Activated CD4-positive, alpha-beta T cell treated with anti-CD3 and anti-CD28 coated beads, Interleukin-2, amount 50 U/mL, for 48 hours (primary cell): Measurements from ENCODE around the gene RELL1.
"Not testable (repeated sequence)": the region's sequence is repeated elsewhere in the genome, so short reads cannot be mapped to it uniquely, and the experiment has no call there.

Experiments
- DNase-seq, 2 experiments: peaks; one replicate each; pipeline ENCODE4 v3.0.0-alpha.2; 2020

RELL1 gene

GRCh38 chr4:37690976-37691375 lies 4.8 kb upstream of the RELL1 start:
- DNase-seq = no peak

DNA sequence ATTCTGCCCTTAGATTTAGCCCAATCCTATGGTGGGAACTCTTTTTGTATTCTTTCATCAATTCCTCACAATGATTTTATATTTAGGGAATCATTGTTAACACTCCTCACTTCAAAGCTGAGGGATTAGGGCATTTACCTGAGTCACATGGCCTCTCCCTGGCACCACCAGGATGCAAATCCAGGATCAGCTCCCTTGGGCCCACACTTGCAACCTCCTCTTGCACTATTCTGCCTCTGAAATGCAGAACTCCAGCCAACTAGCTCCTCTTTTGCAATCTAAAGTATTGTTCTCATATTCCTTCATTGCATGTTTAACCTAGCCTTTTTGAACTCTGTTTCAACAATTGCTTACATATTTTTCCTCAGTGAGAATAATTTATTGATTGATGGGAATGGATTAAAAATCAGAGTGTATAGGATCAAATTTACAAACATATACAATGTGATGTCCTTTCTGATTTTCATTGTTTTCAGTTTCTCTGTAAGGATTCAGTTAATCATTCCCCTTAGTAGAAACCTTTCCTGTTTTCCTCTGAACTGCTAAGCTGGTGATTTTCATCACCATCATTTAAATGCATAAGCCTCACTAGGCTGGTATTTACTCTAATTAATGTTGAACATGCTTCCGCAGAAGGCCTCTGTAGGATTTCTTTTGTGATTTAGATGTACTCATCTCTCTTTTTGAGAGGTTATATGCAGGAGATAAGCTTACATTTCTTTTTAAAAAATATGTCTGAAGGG lies 3.3 kb upstream of the RELL1 start:
- DNase-seq = no peak

DNA sequence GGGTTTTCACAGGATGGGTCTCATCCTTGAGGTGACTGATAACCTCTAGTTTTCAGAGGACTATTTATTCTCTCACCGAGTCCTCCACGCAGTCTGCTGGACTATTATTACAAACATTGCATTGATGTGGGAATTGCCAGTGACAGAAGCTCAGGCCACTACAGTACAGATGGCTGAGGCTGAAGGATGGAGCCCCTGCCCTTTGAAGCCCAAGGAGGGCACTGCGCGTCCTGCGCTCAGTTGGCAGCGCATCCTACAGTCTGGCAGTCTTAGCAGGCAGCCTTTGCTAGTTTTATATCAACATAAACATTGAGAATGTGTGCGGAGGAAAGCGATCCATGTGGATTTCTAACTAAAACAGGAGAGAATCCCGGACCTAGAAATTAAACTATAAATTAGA lies 1.5 kb upstream of the RELL1 start:
- DNase-seq = no peak

DNA sequence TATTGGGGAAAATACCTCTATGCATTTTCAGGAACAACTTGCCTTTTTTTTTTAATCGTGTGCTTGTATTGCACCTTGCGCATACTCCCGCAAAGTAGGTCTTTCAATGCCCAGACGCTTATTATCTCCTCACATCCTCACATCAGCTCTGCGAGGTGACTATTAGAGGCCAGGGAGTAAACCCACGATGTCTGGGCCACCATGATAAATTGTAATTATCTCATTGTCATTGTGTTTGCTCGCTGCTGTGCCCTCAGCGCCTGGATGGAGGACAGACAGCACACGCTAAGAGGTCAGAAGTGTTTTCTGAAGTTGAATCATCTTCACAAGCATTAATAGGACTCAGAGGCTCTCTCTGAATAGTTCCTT lies 1.0 kb upstream of the RELL1 start:
- DNase-seq = no peak

GRCh38 chr4:37685823-37686372 lies 278 bp downstream of the RELL1 start:
- DNase-seq = peak; percentile 50 to 54

DNA sequence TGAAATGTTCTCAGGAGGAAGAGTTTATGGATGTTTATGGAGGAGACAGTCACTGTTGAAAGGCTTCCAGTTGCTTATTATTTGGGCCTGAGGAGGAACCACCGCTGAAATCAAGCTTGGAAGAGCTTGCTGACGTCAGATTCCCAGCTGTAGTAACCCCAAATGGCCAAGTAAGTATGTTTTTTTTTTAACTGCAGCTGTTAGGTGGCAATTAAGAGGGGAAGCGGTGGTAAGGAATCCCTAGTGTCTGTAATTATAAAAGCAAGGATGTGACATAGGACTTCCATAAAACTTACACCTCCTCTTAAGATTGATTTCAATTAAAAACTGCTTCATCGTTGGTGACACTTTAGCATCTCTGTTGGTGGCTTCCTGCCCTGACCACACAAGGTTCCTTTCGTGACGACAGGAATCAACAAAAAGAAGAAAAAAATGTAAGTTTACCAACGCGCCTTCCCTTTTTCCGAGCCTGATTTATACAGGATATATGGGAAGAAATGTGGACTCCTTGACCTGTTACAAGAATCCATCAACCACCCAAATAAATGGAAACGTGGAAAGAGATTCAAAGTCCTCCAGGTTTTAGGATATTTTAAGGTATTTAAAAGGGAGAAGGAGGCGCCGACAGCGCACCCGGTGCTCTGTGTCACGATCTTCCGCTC lies 884 bp downstream of the RELL1 start:
- no peak for DNase-seq

DNA sequence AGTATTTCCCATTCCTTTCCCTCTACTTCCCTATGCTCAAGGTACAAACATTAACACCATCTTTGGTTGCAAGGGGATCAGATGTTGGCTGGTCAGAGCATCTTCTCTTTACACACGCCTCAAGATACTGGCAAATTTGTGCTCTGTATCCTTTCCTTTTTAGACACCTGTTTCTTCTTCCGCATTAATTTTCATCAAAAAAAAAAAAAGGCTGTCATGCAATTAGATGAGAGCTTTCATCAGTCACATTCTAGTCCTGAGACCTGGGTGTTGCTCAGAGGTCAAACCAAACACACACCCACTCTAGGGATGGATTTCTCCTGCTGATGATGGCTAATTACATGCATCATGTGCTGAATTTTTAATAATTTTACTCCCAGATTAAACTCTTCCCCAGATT lies 2.0 kb downstream of the RELL1 start:
- no peak for DNase-seq

DNA sequence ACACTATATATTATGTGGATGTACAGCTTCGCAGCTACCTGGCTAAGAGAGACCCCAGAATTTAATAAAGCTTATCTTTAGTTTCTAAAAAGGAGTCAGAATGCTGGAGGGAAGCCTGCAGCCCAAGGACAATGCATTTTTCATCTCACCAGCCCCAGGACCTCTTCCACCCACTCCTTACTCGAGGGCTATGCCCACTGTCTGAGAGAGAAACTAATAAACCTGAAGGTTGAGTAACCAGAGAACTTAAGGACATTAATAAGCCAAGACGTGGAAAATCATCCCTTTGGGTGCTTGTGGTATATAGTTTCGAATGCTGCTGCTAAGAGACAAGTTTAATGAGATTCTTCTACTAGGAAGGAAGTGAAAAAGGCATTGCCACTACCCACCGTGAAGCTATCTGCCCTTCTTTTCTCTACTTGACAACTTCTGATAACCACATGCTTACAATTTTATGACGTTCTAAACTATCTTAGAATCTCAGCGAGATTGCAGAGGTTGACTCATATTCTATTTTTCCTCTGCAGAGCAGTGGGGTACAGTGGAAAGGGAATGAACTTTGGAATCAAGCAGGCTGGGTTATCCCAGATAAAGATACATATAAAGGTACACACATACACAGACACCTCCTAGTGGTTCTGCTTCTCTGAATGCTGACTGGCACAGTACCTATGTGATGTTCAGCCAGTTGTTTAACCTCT lies 3.3 kb downstream of the RELL1 start:
- no peak for DNase-seq

- DNase-seq = no peak
Measured at GRCh38 chr4:37680089-37680488, 6.1 kb downstream of the RELL1 start.

GRCh38 chr4:37679301-37679700 lies 6.9 kb downstream of the RELL1 start:
- no peak for DNase-seq

DNA sequence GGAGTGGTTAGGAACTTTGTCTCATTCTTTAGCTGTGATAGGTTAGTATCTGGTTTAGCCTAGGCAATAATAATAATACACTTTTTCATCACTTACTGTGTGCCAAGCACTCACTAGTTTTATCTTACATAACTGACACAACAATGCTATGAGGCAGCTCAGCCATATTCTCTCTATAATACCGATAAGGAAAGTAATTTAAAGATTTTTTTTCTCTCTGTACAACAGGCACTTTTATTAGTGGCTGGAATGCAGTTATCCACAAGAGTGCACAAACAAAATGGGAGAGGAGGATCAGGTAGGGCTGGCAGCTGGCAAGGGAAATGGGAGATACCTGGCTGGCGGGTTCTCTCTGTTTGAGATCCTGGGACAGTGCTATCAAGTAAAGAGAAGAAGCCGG lies 7.6 kb downstream of the RELL1 start:
- no peak for DNase-seq

GRCh38 chr4:37675587-37676290 lies 10.4 kb downstream of the RELL1 start:
- DNase-seq = no peak

DNA sequence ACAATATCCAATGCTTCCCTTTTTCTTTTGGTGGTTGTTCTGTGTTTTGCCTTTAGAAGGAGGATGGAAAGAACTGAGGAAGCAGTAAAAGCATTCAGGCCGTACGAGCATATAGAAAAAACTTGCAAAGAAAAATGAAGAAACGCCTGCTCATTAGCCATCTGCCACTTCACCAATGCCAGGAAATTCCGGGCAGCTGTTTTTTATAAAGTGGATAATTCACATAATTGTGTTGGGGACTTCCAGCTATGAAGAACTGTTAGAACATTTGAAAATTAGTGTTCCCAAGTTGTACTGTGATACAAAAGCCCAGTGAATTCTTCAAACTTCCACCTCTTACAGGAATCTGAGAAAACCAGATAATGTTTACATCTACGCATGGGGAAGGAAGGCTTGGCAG lies 11.7 kb downstream of the RELL1 start:
- DNase-seq = no peak

DNA sequence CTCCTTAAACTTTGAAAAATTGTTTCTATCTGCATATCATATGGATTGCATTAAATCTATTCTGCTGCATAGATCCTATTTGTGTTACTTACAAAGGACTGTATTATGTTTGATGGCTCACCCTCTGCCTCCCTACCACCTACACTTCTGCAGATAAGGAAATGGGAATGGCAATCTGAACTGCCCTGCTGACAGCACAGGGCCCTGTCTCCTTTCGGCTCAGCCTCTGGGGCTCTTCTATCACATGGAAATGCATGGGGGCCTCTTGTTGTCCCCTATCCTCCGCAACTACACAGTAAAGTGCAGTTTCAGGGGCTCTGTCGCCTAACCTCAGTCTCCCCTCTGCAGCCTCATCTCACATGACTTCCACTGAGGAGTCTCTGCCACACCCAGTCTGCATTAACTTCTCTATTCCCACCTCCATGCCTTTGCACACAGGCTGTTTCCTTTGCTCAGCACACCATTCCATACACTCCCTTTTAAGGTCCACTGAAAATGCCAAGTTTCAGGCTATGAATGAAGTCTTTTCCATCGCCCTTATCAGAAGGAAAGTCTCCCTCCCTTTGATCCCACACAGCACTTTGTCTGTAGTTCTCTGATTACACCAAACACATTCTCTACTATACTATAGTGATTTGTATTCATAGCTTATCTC lies 12.5 kb downstream of the RELL1 start:
- DNase-seq = no peak

DNA sequence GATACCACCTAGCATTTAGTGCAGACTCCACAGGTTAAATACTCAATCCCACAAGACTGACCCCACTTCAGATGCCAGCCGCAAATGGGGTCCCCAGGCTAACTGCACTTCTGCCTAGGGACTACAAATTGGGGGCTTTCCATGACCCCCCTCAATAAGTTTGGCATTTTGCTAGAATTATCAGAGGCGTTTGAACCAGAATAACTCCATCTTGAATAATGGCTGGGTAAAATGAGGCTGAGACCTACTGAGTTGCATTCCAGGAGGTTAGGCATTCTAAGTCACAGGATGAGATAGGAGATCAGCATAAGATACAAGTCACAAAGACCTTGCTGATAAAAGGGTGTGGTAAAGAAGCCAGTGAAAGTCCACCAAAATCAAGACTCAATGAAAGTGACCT lies 15.1 kb downstream of the RELL1 start:
- DNase-seq = no peak

DNA sequence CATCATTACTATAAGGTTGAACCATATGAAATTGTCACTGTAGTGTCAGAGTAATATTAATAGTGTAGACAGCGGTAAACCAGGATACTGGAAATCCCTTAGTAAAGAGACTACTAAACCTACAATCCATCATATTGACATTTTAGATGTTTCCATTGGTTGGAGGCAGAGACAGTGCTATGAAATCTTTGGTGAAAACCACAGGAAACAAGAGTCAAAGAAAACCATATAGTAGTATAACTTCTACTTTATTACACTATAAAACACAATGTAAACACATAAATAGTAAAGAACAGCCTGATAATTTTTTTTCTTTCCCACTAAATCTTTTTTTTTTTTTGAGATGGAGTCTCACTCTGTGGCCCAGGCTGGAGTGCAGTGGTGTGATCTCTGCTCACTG lies 15.9 kb downstream of the RELL1 start:
- no peak for DNase-seq

- DNase-seq = not testable (repeated sequence)
Measured at GRCh38 chr4:37669124-37669523, 17.1 kb downstream of the RELL1 start.

GRCh38 chr4:37667197-37668100 lies 18.7 kb downstream of the RELL1 start:
- no peak for DNase-seq

DNA sequence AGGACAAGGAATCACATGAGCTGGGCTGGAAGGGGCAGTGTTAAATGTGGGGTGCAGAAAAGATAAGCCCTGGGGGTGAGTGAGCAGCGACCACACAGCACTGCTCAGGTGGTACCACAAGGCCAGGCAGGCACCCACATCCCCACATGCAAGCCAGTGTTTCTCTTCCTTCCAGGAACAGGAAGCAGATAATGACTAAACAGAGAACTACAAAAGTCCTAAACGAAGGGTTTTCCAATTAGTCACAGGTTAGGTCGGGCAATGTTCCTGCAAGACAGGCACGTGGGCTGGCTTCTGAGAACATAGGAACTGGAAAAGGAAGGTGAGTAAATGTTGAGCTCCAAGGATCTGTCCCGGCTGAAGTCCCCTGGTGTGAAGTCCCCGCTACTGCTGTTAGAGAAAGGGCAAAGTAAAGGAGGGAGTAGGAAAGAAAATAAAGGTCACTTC lies 19.5 kb downstream of the RELL1 start:
- DNase-seq = peak; percentile 31 to 48

DNA sequence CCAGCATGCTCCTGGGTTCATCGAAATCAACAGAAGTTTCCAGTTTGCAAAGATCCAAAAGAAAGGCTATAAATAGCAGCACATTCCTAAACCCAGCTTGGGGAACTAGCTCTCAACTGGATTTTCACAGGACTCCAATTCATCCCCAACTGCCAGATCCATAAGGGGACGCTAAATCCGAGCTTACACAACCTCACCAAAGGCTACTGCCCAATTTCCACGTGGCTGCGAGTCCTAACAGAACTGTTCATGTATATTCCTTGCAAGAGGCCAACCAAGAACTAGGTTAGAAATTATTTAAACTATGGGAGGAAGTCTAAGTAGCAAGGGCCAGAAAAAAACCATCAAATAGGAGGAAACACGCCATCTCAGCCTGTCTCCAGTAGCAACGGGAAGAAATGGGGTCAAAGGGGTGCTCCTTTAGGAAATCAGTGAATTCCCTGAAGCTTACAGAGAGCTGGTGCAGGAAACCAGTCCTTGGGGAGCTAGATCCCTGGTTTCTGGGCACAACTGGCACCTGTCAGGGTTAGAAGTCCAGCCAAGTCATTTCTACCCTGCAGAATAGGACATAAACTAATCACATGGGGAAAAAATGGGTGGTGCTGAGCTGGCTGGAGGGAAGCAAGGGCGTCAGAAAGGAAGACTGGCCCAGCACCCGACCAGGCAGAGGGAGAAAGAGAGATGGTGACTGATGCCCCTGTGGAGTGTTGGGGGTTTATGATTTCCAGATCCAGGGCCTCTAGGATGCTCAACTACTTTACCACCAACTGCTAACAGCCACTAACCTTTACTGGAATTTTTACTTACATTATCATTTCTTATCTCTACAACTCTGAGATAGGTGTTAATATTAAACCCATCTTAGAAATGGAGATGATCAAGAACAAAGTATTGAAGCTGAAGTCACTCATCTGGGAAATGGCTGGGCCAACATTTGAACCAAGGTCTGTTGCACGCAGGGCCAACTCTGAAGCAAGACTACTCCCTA lies 20.5 kb downstream of the RELL1 start:
- no peak for DNase-seq
